Stimulated activated naive CD8-positive, alpha-beta T cell treated with anti-CD3 and anti-CD28 coated beads, Interleukin-15, Interleukin-2, amounts not matched to agents 100 ng/mL and 50 ng/mL, for 24 hours (primary cell): ENCODE data around the gene CORO2B.

ENCODE experiments used
- H3K27ac Mint-ChIP-seq: one replicate; pipeline ENCODE4 v1.8.0; 2021; ENCODE audit warnings: mild to moderate bottlenecking, mixed read lengths
- H3K27me3 Mint-ChIP-seq: one replicate; pipeline ENCODE4 v1.8.0; 2021; ENCODE audit warnings: mixed read lengths
- H3K36me3 Mint-ChIP-seq: one replicate; pipeline ENCODE4 v1.8.0; 2021; ENCODE audit warnings: low read depth, mixed read lengths
- H3K4me1 Mint-ChIP-seq: one replicate; pipeline ENCODE4 v1.8.0; 2021; ENCODE audit warnings: low read depth, mixed read lengths
- H3K4me3 Mint-ChIP-seq: one replicate; pipeline ENCODE4 v1.8.0; 2021; ENCODE audit warnings: mild to moderate bottlenecking, mixed read lengths
- H3K9me3 Mint-ChIP-seq: one replicate; pipeline ENCODE4 v1.8.0; 2021; ENCODE audit warnings: mixed read lengths

The CORO2B gene

DNA sequence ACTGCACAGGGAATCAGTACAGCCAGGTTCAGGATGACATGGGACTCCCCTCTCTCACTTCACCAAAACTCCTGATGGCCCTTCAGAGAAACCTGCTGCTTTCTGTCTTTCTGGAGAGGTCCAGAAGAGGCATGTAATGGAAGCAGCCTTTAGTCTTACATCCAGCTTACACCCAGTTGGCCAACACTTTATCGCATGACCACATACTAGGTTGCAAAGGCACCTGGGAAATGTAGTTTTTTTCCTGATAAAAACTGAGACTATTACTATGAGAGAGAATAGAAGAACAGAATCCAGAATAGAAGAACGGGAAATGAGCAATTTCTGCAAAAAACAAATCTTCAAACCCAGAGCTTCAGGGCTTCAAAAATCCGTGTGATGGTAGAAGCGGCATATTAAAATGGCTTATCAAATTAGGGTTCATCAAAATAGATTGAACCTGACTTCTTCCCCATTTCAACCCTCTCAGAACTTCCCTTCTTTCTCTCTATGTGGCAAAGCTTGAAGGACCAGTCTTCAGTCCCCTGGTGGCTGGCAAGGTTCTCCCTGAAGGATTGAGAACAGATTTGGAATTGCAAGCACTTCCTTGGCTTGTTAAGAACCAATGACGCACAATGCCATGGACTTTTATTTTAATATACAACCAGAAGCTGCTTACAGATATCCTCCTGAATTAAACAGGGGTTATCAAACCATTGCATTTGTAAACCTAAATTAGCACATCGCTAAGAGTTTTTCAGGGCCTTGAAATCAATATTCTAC, 34.4 kb downstream of the CORO2B start:
- Mint-ChIP-seq H3K4me3 (no peak overlapping the region), H3K4me1 (no peaks in the 10 kb centered on the region), H3K9me3 (no peaks in the 10 kb centered on the region), H3K27me3 (peaks cover 8% of the 10 kb centered on the region), H3K36me3 (no peaks in the 10 kb centered on the region), H3K27ac (no peak overlapping the region)

DNA sequence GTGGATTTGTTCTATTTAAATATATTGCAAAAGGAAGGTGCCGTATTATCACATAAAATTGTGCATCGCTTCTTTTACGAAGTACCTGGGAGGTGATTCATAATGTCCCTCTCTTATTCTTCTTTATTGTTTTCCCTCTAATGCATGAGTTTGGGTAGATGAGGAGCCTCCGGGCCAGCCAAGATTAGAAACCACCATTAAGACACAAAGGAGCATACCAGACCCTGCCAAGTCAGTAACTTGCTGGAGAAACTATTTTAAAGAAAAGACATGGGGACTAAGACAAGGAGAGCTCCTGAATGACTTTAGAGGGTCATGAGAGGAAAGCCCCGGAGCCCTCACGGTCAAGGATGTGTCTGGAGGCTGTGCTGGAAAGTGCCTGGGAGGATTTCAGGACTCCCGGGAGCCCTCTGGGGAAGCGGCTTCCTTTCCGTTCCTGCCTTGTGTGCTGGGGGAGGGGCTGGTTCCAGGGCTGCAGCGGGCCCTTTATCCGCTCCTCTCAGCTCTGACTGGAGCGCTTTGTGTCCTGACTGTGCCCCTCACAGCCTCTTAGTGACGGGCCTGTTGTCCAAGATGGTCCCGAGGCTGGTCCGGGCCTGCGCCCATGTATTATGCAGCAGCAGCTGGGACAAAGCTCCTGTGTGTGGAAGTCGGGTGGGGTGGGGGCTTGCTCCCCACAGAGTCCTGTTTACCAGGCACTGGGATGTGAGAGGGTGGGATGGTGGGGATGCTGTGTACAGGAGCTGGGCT, 35.7 kb downstream of the CORO2B start:
- no peaks in the 10 kb centered on the region for H3K36me3 Mint-ChIP-seq
- no peaks in the 10 kb centered on the region for H3K4me1 Mint-ChIP-seq
- H3K27ac Mint-ChIP-seq, result no peak overlapping the region
- H3K27me3 Mint-ChIP-seq, result peaks cover 8% of the 10 kb centered on the region
- H3K9me3 Mint-ChIP-seq, result no peaks in the 10 kb centered on the region
- H3K4me3 Mint-ChIP-seq, result no peak overlapping the region

GRCh38 chr15:68615301-68615700, 36.5 kb downstream of the CORO2B start:
- Mint-ChIP-seq H3K36me3 (no peaks in the 10 kb centered on the region), H3K4me3 (no peak overlapping the region), H3K27ac (no peak overlapping the region), H3K9me3 (no peaks in the 10 kb centered on the region), H3K4me1 (no peaks in the 10 kb centered on the region), H3K27me3 (peaks cover 8% of the 10 kb centered on the region)

DNA sequence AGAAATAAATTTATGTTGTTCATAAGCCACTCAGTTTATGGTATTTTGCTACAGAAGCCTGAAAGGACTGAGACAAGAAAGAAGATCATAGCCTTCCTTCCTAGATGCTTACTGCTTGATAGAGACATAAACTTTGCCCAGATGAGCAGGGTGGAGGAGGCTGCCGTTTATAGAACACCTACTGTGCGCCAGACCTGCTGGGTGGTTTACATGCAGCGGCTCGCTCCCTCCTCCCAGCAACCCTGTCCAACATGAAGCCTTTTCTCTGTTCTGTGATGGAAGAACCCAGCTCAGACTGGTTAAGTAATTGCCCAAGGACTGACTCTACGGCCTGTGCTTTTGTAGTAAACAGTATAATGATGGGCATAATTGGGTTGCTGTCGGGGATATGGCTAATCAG, 37.0 kb downstream of the CORO2B start:
- Mint-ChIP-seq H3K27ac (no peak overlapping the region), H3K9me3 (no peaks in the 10 kb centered on the region), H3K36me3 (no peaks in the 10 kb centered on the region)

DNA sequence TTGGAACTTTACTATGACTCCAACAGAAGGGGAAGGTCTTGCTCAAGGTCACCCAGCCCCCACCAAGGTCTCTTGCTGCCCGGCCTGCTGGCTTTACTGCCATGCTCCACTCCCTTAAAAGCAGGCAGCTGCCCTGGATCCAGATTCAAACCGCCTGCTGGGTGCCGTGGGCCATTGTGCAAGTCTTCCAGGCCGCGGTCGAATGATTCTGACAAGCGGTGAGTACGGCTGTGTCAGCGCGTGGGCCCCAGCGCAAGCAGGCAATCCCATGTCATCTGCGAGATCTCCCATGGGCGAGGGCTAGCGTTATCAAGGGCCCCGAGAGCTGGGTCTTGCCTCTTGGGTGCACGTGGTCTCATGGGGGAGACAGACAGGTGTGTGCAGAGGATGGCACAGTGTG, 37.6 kb downstream of the CORO2B start:
- Mint-ChIP-seq H3K4me1 (no peaks in the 10 kb centered on the region), H3K27me3 (peaks cover 8% of the 10 kb centered on the region), H3K9me3 (no peaks in the 10 kb centered on the region), H3K4me3 (no peak overlapping the region), H3K27ac (no peak overlapping the region), H3K36me3 (no peaks in the 10 kb centered on the region)

More for the DNA sequence above, 37.0 kb downstream of the CORO2B start:
- Mint-ChIP-seq H3K27me3 (peaks cover 8% of the 10 kb centered on the region), H3K4me1 (no peaks in the 10 kb centered on the region), H3K4me3 (no peak overlapping the region)

GRCh38 chr15:68617001-68617400, 38.2 kb downstream of the CORO2B start:
- H3K4me1 Mint-ChIP-seq, result no peaks in the 10 kb centered on the region
- no peaks in the 10 kb centered on the region for H3K36me3 Mint-ChIP-seq
- H3K27ac Mint-ChIP-seq, result no peak overlapping the region

GRCh38 chr15:68617777-68618176, 39.0 kb downstream of the CORO2B start:
- Mint-ChIP-seq H3K4me3 (no peak overlapping the region), H3K9me3 (no peaks in the 10 kb centered on the region), H3K4me1 (no peaks in the 10 kb centered on the region), H3K27ac (no peak overlapping the region), H3K27me3 (peaks cover 11% of the 10 kb centered on the region), H3K36me3 (no peaks in the 10 kb centered on the region)

More at GRCh38 chr15:68617001-68617400, 38.2 kb downstream of the CORO2B start:
- H3K27me3 Mint-ChIP-seq, result peaks cover 10% of the 10 kb centered on the region
- H3K9me3 Mint-ChIP-seq, result no peaks in the 10 kb centered on the region
- H3K4me3 Mint-ChIP-seq, result no peak overlapping the region

DNA sequence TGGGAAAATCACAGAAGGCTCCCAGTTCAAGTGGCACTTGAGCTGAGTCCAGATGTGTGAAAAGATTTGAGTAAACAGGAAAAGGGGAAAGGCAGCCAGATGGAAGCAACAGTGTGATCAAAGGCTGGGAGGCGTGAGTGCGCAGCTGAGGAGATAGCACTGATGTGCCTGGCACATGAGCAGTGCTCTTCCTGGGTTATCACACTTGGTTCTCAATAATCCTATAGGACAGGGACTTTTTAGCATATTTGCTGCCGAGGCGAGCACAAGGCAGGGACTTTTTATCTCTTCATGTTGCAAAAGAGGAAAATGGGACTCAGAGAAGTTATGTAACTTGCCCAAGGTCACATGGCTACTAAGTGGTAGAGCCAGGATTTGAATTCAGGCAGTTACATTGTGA, 39.6 kb downstream of the CORO2B start:
- H3K27ac Mint-ChIP-seq, result no peak overlapping the region
- H3K4me3 Mint-ChIP-seq, result no peak overlapping the region
- H3K27me3 Mint-ChIP-seq, result peaks cover 8% of the 10 kb centered on the region
- H3K36me3 Mint-ChIP-seq, result no peaks in the 10 kb centered on the region
- H3K4me1 Mint-ChIP-seq, result no peaks in the 10 kb centered on the region
- no peaks in the 10 kb centered on the region for H3K9me3 Mint-ChIP-seq

DNA sequence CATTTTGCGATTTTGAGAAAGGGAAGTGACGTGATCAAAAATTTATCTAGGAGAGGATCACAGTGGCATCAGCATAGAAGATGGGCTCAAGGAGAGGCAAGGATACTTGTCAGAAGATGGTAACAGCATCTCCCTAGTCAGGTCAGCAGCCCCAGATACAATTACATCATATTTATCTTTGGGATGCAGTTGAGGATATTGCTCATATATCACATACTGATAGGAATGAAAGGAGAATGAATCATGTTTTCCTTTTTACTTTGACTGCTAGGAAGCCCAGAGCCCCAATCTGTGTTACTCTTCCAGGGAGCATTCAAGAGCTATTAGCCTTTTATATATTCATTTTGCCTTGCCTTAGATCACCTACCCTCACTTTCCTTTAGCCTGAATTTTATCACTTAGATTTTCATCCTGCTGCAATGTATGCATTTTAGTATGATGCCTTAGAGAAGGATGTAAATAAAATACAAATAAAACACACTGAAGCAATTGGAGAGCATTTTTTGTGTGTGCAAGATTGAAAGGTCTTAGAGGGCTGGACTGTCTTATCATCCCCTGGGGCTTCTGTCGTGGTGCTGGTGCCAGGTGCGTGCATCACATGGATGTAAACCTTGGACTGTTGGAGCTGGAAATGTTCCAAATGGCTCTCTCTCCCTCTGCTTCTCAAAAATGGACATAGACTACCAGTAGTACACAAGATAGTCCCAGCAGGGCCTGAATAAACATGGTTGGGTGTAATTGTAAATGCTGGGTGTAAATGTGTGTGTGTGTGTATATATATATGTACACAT, 40.3 kb downstream of the CORO2B start:
- Mint-ChIP-seq H3K9me3 (no peaks in the 10 kb centered on the region), H3K4me1 (no peaks in the 10 kb centered on the region), H3K4me3 (no peak overlapping the region), H3K27ac (no peak overlapping the region), H3K36me3 (no peaks in the 10 kb centered on the region), H3K27me3 (peaks cover 6% of the 10 kb centered on the region)

DNA sequence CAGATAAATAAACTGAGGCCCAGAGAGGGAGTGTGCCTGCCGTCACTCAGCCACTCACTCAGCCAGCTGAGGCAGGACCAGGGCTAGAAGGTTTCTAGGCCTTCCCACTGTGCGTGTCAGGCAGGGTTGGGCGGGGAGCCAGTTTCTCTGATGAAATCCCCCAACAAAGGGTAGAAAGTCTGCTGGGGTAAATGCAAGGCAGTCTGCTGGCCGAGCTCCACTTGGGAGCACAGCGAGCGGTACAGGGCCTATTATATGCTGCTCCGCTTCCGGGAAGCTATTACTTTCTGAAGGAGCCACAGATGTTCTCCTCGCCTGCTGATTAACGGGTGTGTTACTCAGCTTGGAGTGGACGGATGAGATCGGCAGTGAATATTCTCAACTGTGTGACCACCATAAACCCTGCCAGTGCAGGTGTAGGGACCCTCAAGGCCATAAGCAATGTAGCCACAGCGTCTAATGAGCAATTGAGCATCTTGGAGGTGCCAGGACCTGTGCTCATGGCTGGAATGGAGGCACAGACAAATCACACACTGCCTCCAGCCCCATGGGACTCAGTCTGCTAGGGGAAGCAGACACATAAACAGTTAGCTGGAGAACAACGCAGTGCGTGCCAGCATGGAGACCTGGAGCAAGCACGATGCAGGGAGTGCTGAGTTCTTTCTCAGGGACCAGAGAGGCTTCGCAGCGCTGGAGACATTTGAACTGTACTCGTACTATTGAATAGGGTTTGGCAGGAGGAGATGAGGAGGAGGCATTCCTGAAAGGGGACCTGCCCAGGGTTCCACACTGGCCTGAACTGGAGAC, 42.1 kb downstream of the CORO2B start:
- no peak overlapping the region for H3K4me3 Mint-ChIP-seq
- H3K36me3 Mint-ChIP-seq, result no peaks in the 10 kb centered on the region
- H3K9me3 Mint-ChIP-seq, result no peaks in the 10 kb centered on the region
- H3K4me1 Mint-ChIP-seq, result no peaks in the 10 kb centered on the region
- no peak overlapping the region for H3K27ac Mint-ChIP-seq
- peaks cover 3% of the 10 kb centered on the region for H3K27me3 Mint-ChIP-seq

DNA sequence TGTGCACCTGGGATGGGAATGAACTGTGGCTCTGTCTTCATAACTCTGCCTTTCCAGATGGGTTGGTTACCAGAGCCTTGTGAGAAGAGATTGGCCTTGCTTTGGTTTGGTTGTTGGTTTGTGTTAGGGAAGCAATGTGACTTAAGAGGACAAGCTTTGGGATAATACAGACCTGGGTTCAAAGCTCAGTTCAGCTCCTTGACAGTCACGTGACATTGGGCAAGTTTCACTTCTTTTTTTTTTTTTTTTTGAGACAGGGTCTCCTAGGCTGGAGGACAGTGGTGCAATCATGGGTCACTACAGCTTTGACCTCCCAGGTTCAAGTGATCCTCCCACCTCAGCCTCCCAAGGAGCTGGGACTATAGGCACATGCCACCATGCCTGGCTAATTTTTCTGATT, 42.7 kb downstream of the CORO2B start:
- Mint-ChIP-seq H3K36me3 (no peaks in the 10 kb centered on the region), H3K4me1 (no peaks in the 10 kb centered on the region), H3K9me3 (no peaks in the 10 kb centered on the region), H3K27me3 (peaks cover 3% of the 10 kb centered on the region), H3K27ac (no peak overlapping the region), H3K4me3 (no peak overlapping the region)

- Mint-ChIP-seq H3K9me3 (no peaks in the 10 kb centered on the region), H3K4me1 (no peaks in the 10 kb centered on the region), H3K36me3 (no peaks in the 10 kb centered on the region), H3K27ac (no peak overlapping the region), H3K27me3 (peaks cover 3% of the 10 kb centered on the region), H3K4me3 (no peak overlapping the region)
Observed at GRCh38 chr15:68623301-68623892, 44.6 kb downstream of the CORO2B start.

GRCh38 chr15:68625853-68626252, 47.1 kb downstream of the CORO2B start:
- peaks cover 9% of the 10 kb centered on the region for H3K27me3 Mint-ChIP-seq
- H3K36me3 Mint-ChIP-seq, result no peaks in the 10 kb centered on the region
- H3K9me3 Mint-ChIP-seq, result no peaks in the 10 kb centered on the region
- H3K27ac Mint-ChIP-seq, result no peak overlapping the region
- no peak overlapping the region for H3K4me3 Mint-ChIP-seq
- peaks cover 15% of the 10 kb centered on the region for H3K4me1 Mint-ChIP-seq

DNA sequence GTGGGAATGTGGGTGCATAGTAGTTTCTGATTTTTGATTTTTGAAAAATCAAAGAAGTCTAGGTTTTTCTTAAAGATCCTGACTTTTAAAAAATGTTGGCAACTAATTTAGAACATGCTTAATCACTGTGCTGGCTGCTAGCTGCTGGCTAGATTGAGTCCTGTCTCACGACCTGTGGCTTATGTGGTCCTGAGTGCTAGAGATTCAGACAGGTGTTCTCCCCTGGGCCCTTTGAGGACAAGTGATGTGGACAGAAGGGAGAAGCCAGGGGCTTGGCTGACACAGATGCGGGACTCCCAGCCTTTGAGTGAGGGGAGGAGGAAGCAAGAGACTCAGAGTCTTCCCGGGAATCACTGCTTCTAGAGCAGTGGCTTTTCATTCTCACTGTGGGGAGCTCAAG, 47.5 kb downstream of the CORO2B start:
- peaks cover 9% of the 10 kb centered on the region for H3K27me3 Mint-ChIP-seq
- no peaks in the 10 kb centered on the region for H3K36me3 Mint-ChIP-seq
- peaks cover 15% of the 10 kb centered on the region for H3K4me1 Mint-ChIP-seq
- no peak overlapping the region for H3K27ac Mint-ChIP-seq
- H3K4me3 Mint-ChIP-seq, result no peak overlapping the region
- no peaks in the 10 kb centered on the region for H3K9me3 Mint-ChIP-seq
